ENCODE data around the gene MAPKAP1.
A peak's percentile ranks its signal among the peaks of the same experiment; 100 is the strongest.

MAPKAP1 gene

DNA sequence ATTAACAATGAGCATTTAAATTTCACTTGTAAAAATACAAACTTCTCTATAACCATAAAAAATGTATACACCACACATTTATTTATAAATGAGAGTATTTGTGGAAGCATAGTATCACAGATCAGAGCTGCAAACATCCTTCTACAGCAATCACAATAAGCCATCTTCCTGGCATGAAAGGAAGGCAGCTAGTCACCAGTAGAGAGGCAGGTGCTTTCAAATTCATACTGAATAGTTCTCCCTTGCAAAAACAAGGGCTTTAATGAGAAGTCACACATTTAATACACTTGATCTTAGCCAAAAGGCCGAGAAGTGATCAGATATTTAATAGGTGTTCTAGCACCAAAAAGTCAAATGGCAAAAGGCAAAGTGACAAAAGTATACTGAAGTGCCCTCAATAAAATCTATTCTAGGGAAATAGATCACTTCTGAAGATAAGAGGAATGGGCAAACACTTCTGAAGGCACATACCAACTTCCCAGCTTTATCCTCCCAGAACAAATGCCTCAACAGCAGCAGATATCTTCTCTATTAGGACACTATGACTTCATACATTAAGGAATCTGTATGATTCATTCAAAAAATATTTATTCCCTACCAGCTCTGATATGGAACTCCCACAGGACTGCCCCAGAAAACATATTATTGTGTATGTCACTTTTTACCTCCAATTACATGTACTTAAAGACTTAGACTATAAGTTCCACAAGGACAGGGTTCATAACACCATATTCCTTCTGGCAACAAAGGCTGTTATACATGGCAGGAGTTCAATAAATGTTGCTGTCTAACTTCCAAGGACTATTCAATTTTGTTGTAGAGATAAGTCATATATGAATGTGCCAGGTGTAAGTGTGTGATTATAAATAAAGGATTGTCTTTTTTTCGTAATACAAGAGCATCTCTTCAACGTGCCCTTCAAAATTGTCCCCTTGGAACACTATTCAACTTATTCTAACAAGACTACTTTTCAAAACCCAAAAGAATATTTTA, 31.7 kb downstream of the MAPKAP1 start:
- TF ChIP-seq, protein P1, sequence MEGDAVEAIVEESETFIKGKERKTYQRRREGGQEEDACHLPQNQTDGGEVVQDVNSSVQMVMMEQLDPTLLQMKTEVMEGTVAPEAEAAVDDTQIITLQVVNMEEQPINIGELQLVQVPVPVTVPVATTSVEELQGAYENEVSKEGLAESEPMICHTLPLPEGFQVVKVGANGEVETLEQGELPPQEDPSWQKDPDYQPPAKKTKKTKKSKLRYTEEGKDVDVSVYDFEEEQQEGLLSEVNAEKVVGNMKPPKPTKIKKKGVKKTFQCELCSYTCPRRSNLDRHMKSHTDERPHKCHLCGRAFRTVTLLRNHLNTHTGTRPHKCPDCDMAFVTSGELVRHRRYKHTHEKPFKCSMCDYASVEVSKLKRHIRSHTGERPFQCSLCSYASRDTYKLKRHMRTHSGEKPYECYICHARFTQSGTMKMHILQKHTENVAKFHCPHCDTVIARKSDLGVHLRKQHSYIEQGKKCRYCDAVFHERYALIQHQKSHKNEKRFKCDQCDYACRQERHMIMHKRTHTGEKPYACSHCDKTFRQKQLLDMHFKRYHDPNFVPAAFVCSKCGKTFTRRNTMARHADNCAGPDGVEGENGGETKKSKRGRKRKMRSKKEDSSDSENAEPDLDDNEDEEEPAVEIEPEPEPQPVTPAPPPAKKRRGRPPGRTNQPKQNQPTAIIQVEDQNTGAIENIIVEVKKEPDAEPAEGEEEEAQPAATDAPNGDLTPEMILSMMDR (IDR thresholded peaks at IDR 0.05; ENCODE audit: insufficient read depth, low read length, missing control alignments), result no peak
- H3K4me3 ChIP-seq (ENCODE audit: low read depth, low read length), result no peak overlapping the region
- peak; percentile 60 for DNase-seq (ENCODE audit: low read depth, low spot score)
- CTCF ChIA-PET, result interaction anchor here (0.9 to 1.7 kb wide), 2 partner anchors 28 to 554 kb away, joined by 3 to 4 read pairs; no protein-coding TSS in a partner anchor
- POLR2A ChIA-PET, result interaction anchor here (0.6 to 0.8 kb wide), 3 partner anchors 22 to 32 kb away, joined by 3 to 4 read pairs (median 3); partner anchors contain the start of gene MAPKAP1

DNA sequence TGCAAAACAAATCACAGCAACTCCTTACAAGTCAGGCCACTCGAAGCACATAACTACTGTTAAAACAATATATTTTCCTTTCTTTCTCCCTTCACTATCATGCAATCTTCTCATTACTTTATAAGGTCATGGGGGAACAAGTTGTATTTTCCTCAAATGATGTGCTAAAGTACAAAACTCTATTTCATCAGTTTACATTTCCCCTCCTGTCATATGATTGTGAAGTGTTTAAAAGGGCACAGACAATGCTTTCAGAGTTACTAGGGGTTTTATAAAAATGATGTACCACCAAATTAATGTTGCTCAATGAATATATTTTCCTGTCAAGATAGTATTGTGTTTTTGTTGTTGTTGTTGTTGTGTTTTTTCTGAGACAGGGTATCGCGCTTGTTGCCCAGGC, 34.1 kb downstream of the MAPKAP1 start:
- no peak overlapping the region for H3K4me3 ChIP-seq (ENCODE audit: low read depth, low read length)
- TF ChIP-seq, protein P1 (IDR thresholded peaks at IDR 0.05; ENCODE audit: insufficient read depth, low read length, missing control alignments), result no peak
- CTCF ChIA-PET, result no interaction called here
- POLR2A ChIA-PET, result no interaction called here
- no peak for DNase-seq (ENCODE audit: low read depth, low spot score)

DNA sequence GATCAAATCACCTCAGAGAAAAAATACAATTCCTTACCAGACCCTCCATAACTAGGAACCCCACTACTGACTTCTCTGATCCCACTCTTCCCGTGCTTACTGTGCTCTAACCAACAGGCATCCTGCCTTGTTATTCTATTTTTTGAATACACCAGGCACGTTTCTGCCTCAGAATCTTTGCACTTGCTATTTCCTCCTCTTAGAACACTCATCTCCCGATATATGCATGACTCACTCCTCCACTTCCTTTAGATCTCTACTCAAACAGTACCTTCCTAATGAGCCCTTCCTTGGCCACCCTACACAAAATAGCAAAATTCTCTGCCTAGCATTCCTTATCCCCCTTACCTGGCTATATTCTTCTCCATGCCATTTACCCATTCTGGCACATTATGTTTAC, 43.9 kb downstream of the MAPKAP1 start:
- no peak for DNase-seq (ENCODE audit: low read depth, low spot score)
- ChIA-PET CTCF (interaction anchor here (1.5 kb wide), 1 partner anchor 105 kb away, joined by 5 read pairs; no protein-coding TSS in a partner anchor), POLR2A (no interaction called here)
- H3K4me3 ChIP-seq (ENCODE audit: low read depth, low read length), result no peak overlapping the region
- TF ChIP-seq, protein P1 (IDR thresholded peaks at IDR 0.05; ENCODE audit: insufficient read depth, low read length, missing control alignments), result no peak

GRCh38 chr9:125660557-125660956, 46.5 kb downstream of the MAPKAP1 start:
- DNase-seq (ENCODE audit: low read depth, low spot score), result no peak
- no peak overlapping the region for H3K4me3 ChIP-seq (ENCODE audit: low read depth, low read length)
- ChIA-PET POLR2A (no interaction called here), CTCF (interaction anchor here (1.2 to 1.5 kb wide), 2 partner anchors 9 to 15 kb away, joined by 4 read pairs; no protein-coding TSS in a partner anchor)
- TF ChIP-seq, protein P1 (IDR thresholded peaks at IDR 0.05; ENCODE audit: insufficient read depth, low read length, missing control alignments), result no peak

DNA sequence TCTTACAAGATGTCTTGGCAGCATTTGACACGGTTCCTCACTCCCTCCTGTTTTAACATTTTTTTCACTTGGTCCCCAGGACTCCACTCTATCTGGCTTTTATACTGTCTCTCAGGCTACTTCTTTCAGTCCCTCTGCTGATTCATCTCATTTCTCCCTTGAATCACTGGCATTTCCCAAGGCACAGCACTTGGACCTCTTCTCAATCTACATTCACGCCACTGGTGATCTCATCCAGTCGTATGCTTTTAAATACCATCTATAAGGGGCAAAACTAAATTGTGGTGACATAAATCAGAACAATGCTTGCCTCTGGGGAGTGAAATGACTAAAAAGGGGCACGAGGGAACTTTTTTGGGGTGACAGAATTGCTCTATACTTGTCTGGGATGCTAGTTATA, 47.1 kb downstream of the MAPKAP1 start:
- H3K4me3 ChIP-seq (ENCODE audit: low read depth, low read length), result no peak overlapping the region
- peak; percentile 66 for DNase-seq (ENCODE audit: low read depth, low spot score)
- TF ChIP-seq, protein P1 (IDR thresholded peaks at IDR 0.05; ENCODE audit: insufficient read depth, low read length, missing control alignments), result no peak
- POLR2A ChIA-PET, result no interaction called here
- CTCF ChIA-PET, result interaction anchor here (1.2 to 1.5 kb wide), 2 partner anchors 10 to 15 kb away, joined by 4 read pairs; no protein-coding TSS in a partner anchor

GRCh38 chr9:125659201-125659840, 47.7 kb downstream of the MAPKAP1 start:
- no peak overlapping the region for H3K4me3 ChIP-seq (ENCODE audit: low read depth, low read length)
- CTCF ChIA-PET, result interaction anchor here (1.5 kb wide), 1 partner anchor 14 kb away, joined by 4 read pairs; no protein-coding TSS in a partner anchor
- POLR2A ChIA-PET, result no interaction called here
- TF ChIP-seq, protein P1 (IDR thresholded peaks at IDR 0.05; ENCODE audit: insufficient read depth, low read length, missing control alignments), result no peak
- DNase-seq (ENCODE audit: low read depth, low spot score), result no peak

Measured in AG04449 (cell line).